ENCODE data around the gene XPNPEP1. TPM values are rescaled to one million over a fixed set of nuclear protein-coding genes. Genes with fewer than 3 reads are reported as not detected.

Gene XPNPEP1
- total RNA-seq = 100 to 1,000 TPM in 1 of 2 donors, 10 to 100 TPM in 1; 77.6 to 104 TPM

GRCh38 chr10:109922976-109923921 is at the start of gene XPNPEP1:
Gene XPNPEP1 (minus strand): TSS chr10:109923511. CDS start chr10:109923433, 78 bp downstream.
- Histone ChIP-seq H3K4me1 (peaks cover 57% of the 10 kb centered on the region), H3K27me3 (no peaks in the 10 kb centered on the region), H3K4me3 (peak within 1 kb of the TSS; percentile 32 to 39), H3K9me3 (no peaks in the 10 kb centered on the region), H3K27ac (peak within 1 kb of the TSS; percentile 97 to 98 (median 98)), H3K36me3 (replicated peaks in 1 of 2; ENCODE audit: insufficient read depth in 1 of 2, low read depth in 2 of 2) (no peaks in the 10 kb centered on the region)
- DNase-seq (peak; percentile 90 to 93 (median 92)), ATAC-seq (peak; percentile 97)
- intact Hi-C loops (cut with DNase I) = no loop called here
- whole genome bisulfite sequencing, 2 donors = 4 to 5% methylated on average over 40 to 63 of the region's 105 CpGs
- TF ChIP-seq CTCF (IDR thresholded peaks at IDR 0.05) = peak in 1 of 7 experiments; percentile 8
- TF ChIP-seq POLR2A (IDR thresholded peaks at IDR 0.05) = peak; percentile 80 to 97 (median 86)

- DNase-seq = no peak
- Histone ChIP-seq H3K9me3 (no peaks in the 10 kb centered on the region), H3K4me1 (peaks cover 80% of the 10 kb centered on the region), H3K27me3 (no peaks in the 10 kb centered on the region), H3K27ac (no peak overlapping the region), H3K36me3 (replicated peaks in 1 of 2; ENCODE audit: insufficient read depth in 1 of 2, low read depth in 2 of 2) (no peaks in the 10 kb centered on the region), H3K4me3 (no peak overlapping the region)
- ATAC-seq = no peak
- intact Hi-C loops (cut with DNase I) = loop anchor here (10.0 kb wide), 1 partner anchor 68 kb away; no protein-coding TSS in a partner anchor
- TF ChIP-seq CTCF (IDR thresholded peaks at IDR 0.05) (no peak), POLR2A (IDR thresholded peaks at IDR 0.05) (no peak)
- 81 to 88% methylated on average over 2 of the region's 2 CpGs for WGBS, 2 donors
These were observed 49.2 kb upstream of the XPNPEP1 start for GRCh38 chr10:109972372-109973001.

GRCh38 chr10:109971634-109972033 is 48.3 kb upstream of the XPNPEP1 start:
- H3K27me3 ChIP-seq = no peaks in the 10 kb centered on the region
- 38 to 46% methylated on average over 3 of the region's 3 CpGs for WGBS, 2 donors
- no peak for DNase-seq
- H3K27ac ChIP-seq = no peak overlapping the region
- H3K4me3 ChIP-seq = no peak overlapping the region
- intact Hi-C loops (cut with DNase I) = loop anchor here (10.0 kb wide), 1 partner anchor 67 kb away; no protein-coding TSS in a partner anchor
- no peak for TF ChIP-seq CTCF (IDR thresholded peaks at IDR 0.05)
- no peak for TF ChIP-seq POLR2A (IDR thresholded peaks at IDR 0.05)
- H3K4me1 ChIP-seq = peaks cover 80% of the 10 kb centered on the region
- H3K36me3 ChIP-seq (replicated peaks in 1 of 2; ENCODE audit: insufficient read depth in 1 of 2, low read depth in 2 of 2) = no peaks in the 10 kb centered on the region
- ATAC-seq = no peak
- H3K9me3 ChIP-seq = no peaks in the 10 kb centered on the region

GRCh38 chr10:109969760-109970346 is 46.5 kb upstream of the XPNPEP1 start:
- DNase-seq (no peak), ATAC-seq (no peak)
- WGBS, 2 donors = 73 to 80% methylated on average over 8 of the region's 8 CpGs
- H3K9me3 ChIP-seq = no peaks in the 10 kb centered on the region
- H3K36me3 ChIP-seq (replicated peaks in 1 of 2; ENCODE audit: insufficient read depth in 1 of 2, low read depth in 2 of 2) = no peaks in the 10 kb centered on the region
- TF ChIP-seq POLR2A (IDR thresholded peaks at IDR 0.05) = no peak
- no peak for TF ChIP-seq CTCF (IDR thresholded peaks at IDR 0.05)
- intact Hi-C loops (cut with DNase I) = loop anchor here (10.0 kb wide), 1 partner anchor 65 kb away; no protein-coding TSS in a partner anchor
- no peak overlapping the region for H3K27ac ChIP-seq
- peaks cover 78% of the 10 kb centered on the region for H3K4me1 ChIP-seq
- H3K27me3 ChIP-seq = no peaks in the 10 kb centered on the region
- no peak overlapping the region for H3K4me3 ChIP-seq
